Esophagus (tissue), 2 donors: ENCODE data around the gene CCDC85B. TPM values are rescaled to one million over a fixed set of nuclear protein-coding genes. Genes with fewer than 3 reads are reported as not detected.
A peak's percentile ranks its signal among the peaks of the same experiment; 100 is the strongest.
"Not testable (repeated sequence)": the region's sequence is repeated elsewhere in the genome, so short reads cannot be mapped to it uniquely, and the experiment has no call there.

Experiments used
- H3K27ac ChIP-seq, 2 donors: one replicate each; pipeline ENCODE4 v1.5.1; 2013; ENCODE audit warnings: low read depth in 2 of 2, mild to moderate bottlenecking in 2 of 2, inconsistent platforms in 1 of 2, low read length in 1 of 2, moderate library complexity in 1 of 2
- H3K27me3 ChIP-seq, 2 donors: one replicate each; pipeline ENCODE4 v1.6.1; 2013; ENCODE audit warnings: low read length in 2 of 2, control low read depth in 1 of 2, mild to moderate bottlenecking in 1 of 2; ENCODE audit not compliant: insufficient read depth in 2 of 2, control insufficient read depth in 1 of 2
- H3K36me3 ChIP-seq, 2 donors: one replicate each; pipeline ENCODE4 v1.6.1; 2013; ENCODE audit warnings: low read length in 1 of 2; ENCODE audit not compliant: control insufficient read depth in 2 of 2, insufficient read depth in 2 of 2
- H3K4me1 ChIP-seq, 2 donors: one replicate each; pipeline ENCODE4 v1.6.1; 2013; ENCODE audit warnings: low read length in 1 of 2; ENCODE audit not compliant: control insufficient read depth in 2 of 2, insufficient read depth in 2 of 2
- H3K4me3 ChIP-seq, 2 donors: one replicate each; pipeline ENCODE4 v1.5.1; 2013; ENCODE audit warnings: low read length in 2 of 2, mild to moderate bottlenecking in 2 of 2, low read depth in 1 of 2, moderate library complexity in 1 of 2
- H3K9me3 ChIP-seq, 2 donors: one replicate each; pipeline ENCODE4 v1.6.1; 2013; ENCODE audit warnings: mild to moderate bottlenecking in 2 of 2, low read depth in 1 of 2, low read length in 1 of 2, moderate library complexity in 1 of 2; ENCODE audit not compliant: control insufficient read depth in 2 of 2, insufficient read depth in 1 of 2
- WGBS, 2 donors: extraction: QIAGEN DNeasy Blood & Tissue Kit; methylation state at CpG; one replicate each; pipeline ENCODE4 v1.1.7; 2013; 5-methylcytosine and 5-hydroxymethylcytosine counted together
- polyA plus RNA-seq, 2 donors: library from polyadenylated mRNA; stranded (reverse); fragments of 200-250 nt; gene quantifications; one replicate each; pipeline ENCODE4 v1.2.3, GENCODE V29; 2013
- donor health status: healthy with polysubstance abuse.
- donor health status: Bipolar disorder and iron deficiency.

CCDC85B gene
- polyA plus RNA-seq: 10 to 100 TPM; 13.5 to 22.7 TPM

GRCh38 chr11:65890324-65891218, at the start of gene CCDC85B:
Gene CCDC85B, plus strand, starts transcription at chr11:65890673. Its CDS starts 111 bp downstream, at chr11:65890784.
- H3K27me3 ChIP-seq: no peaks in the 10 kb centered on the region
- no peaks in the 10 kb centered on the region for H3K9me3 ChIP-seq
- 0% methylated on average over 81 to 94 of the region's 94 CpGs for WGBS, 2 donors
- peak within 1 kb of the TSS; percentile 53 to 77 for H3K4me3 ChIP-seq
- peaks cover 0 to 3% of the 10 kb centered on the region in 2 donors for H3K36me3 ChIP-seq
- peaks cover 7 to 13% of the 10 kb centered on the region in 2 donors for H3K4me1 ChIP-seq
- H3K27ac ChIP-seq: peak within 1 kb of the TSS; percentile 98

DNA sequence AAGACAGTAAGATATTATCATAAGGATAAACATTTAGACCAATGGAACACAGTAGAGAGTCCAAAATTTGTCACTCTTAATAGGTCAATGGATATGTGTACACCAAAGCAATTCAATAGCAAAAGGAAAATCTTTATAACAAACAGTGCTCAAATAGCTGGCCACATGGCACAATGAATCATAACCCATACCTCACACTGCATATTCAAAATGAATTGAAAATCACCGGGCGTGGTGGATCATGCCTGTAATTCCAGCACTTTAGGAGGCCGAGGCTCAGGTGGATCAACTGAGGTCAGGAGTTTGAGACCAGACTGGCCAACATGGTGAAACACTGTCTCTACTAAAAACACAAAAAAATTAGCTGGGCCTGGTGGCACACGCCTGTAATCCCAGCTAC, 48.3 kb upstream of the CCDC85B start:
- no peak overlapping the region for H3K27ac ChIP-seq
- 75 to 85% methylated on average over 4 of the region's 4 CpGs for whole genome bisulfite sequencing, 2 donors
- no peaks in the 10 kb centered on the region for H3K36me3 ChIP-seq
- H3K27me3 ChIP-seq: no peaks in the 10 kb centered on the region
- H3K4me3 ChIP-seq: no peak overlapping the region
- no peaks in the 10 kb centered on the region for H3K4me1 ChIP-seq
- no peaks in the 10 kb centered on the region for H3K9me3 ChIP-seq

- Histone ChIP-seq H3K9me3 (no peaks in the 10 kb centered on the region), H3K4me3 (no peak overlapping the region), H3K27ac (no peak overlapping the region), H3K36me3 (no peaks in the 10 kb centered on the region), H3K4me1 (no peaks in the 10 kb centered on the region), H3K27me3 (no peaks in the 10 kb centered on the region)
- 88 to 92% methylated on average over 3 of the region's 3 CpGs for WGBS, 2 donors
These were observed 46.7 kb upstream of the CCDC85B start for GRCh38 chr11:65843811-65844210.

DNA sequence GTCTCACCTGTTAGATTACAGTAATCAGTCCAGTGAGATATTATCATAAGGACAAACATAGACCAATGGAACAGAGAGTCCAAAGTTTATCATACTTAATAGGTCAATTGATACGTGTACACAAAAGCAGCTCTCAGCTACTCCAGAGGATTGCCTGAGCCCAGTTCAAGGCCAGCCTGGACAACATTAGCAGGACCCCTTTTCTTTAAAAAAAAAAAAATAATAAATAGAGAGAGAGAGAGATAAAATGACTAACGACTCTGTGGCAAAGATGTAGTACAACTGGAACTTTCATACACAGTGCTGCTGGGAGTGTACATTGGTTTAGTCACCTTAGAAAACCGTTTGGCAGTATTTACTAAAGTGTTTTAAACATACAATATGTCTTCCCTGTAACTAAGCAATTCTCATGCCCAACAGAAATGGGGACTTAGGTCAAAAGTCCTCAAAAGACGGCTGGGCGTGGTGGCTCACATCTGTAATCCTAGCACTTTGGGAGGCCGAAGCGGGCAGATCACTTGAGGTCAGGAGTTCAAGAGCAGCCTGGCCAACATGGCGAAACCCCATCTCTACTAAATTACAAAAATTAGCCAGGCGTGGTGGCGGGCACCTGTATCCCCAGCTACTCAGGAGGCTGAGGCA, 46.1 kb upstream of the CCDC85B start:
- no peaks in the 10 kb centered on the region for H3K4me1 ChIP-seq
- WGBS, 2 donors: 79 to 80% methylated on average over 10 of the region's 10 CpGs

GRCh38 chr11:65847746-65848145, 42.7 kb upstream of the CCDC85B start:
- H3K9me3 ChIP-seq: peaks cover 0 to 3% of the 10 kb centered on the region in 2 donors
- H3K27me3 ChIP-seq: no peaks in the 10 kb centered on the region
- H3K27ac ChIP-seq: no peak overlapping the region
- no peak overlapping the region for H3K4me3 ChIP-seq
- 60 to 70% methylated on average over 3 of the region's 3 CpGs for WGBS, 2 donors
- peaks cover 0 to 12% of the 10 kb centered on the region in 2 donors for H3K36me3 ChIP-seq
- H3K4me1 ChIP-seq: no peaks in the 10 kb centered on the region

More for the DNA sequence above, 46.1 kb upstream of the CCDC85B start:
- Histone ChIP-seq H3K9me3 (no peaks in the 10 kb centered on the region), H3K36me3 (no peaks in the 10 kb centered on the region), H3K27ac (no peak overlapping the region), H3K4me3 (no peak overlapping the region), H3K27me3 (no peaks in the 10 kb centered on the region)

DNA sequence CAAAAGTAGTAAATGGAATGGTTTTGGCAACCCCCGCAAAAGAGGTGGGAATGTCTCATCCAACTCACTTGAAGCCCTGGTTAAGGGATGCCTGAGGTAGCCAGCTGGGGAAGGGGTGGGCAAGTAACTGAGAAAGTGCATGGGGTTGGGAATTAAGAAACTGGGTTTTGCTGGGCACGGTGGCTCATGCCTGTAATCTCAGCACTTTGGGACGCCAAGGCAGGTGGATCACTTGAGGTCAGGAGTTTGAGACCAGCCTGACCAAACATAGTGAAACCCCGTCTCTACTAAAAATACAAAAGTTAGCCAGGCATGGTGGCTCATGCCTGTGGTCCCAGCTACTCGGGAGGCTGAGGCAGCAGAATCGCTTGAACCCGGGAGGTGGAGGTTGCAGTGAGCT, 41.8 kb upstream of the CCDC85B start:
- not testable (repeated sequence) for H3K27ac ChIP-seq, H3K9me3 ChIP-seq, H3K4me1 ChIP-seq, H3K27me3 ChIP-seq, H3K4me3 ChIP-seq
- peaks cover 2 to 22% of the 10 kb centered on the region in 2 donors for H3K36me3 ChIP-seq
- WGBS, 2 donors: 58 to 62% methylated on average over 7 of the region's 7 CpGs

GRCh38 chr11:65849366-65849765, 41.1 kb upstream of the CCDC85B start:
- 44 to 52% methylated on average over 8 of the region's 8 CpGs for WGBS, 2 donors

DNA sequence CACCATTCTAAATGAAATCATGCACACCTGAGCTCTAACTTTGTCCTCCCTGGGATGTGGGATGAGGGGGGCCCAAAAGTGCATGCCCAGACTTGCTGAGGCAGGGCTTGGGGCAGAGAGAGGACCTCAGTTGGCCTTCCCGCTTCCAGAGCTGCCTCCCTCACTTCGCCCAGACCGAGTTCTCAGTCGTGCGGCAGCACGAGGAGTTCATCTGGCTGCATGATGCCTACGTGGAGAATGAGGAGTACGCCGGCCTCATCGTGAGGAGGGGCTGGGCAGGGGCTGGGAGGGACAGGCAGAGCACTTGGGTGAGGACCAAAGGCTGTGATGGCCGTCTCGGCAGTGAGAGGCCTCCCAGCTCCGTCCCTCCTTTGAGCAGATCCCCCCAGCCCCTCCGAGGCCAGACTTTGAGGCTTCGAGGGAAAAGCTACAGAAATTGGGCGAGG, 40.7 kb upstream of the CCDC85B start:
- Histone ChIP-seq H3K27me3 (no peaks in the 10 kb centered on the region), H3K27ac (no peak overlapping the region), H3K4me1 (no peaks in the 10 kb centered on the region), H3K36me3 (peaks cover 12 to 31% of the 10 kb centered on the region in 2 donors), H3K9me3 (peaks cover 0 to 3% of the 10 kb centered on the region in 2 donors), H3K4me3 (no peak overlapping the region)
- WGBS, 2 donors: 45 to 58% methylated on average over 16 of the region's 16 CpGs

More at GRCh38 chr11:65849366-65849765, 41.1 kb upstream of the CCDC85B start:
- H3K4me3 ChIP-seq: no peak overlapping the region
- H3K36me3 ChIP-seq: peaks cover 7 to 28% of the 10 kb centered on the region in 2 donors
- peaks cover 0 to 3% of the 10 kb centered on the region in 2 donors for H3K9me3 ChIP-seq
- no peaks in the 10 kb centered on the region for H3K27me3 ChIP-seq
- no peak overlapping the region for H3K27ac ChIP-seq
- H3K4me1 ChIP-seq: no peaks in the 10 kb centered on the region

- H3K9me3 ChIP-seq: peaks cover 0 to 3% of the 10 kb centered on the region in 2 donors
- H3K4me3 ChIP-seq: no peak overlapping the region
- WGBS, 2 donors: 74 to 82% methylated on average over 20 of the region's 20 CpGs
- H3K4me1 ChIP-seq: peaks cover 0 to 2% of the 10 kb centered on the region in 2 donors
- no peak overlapping the region for H3K27ac ChIP-seq
- no peaks in the 10 kb centered on the region for H3K27me3 ChIP-seq
- peaks cover 18 to 38% of the 10 kb centered on the region in 2 donors for H3K36me3 ChIP-seq
These were observed 40.0 kb upstream of the CCDC85B start for GRCh38 chr11:65850217-65851082.
